HepG2 (cell line): ENCODE results near the gene ANKRD10. TPM values are rescaled to one million over a fixed set of nuclear protein-coding genes. Genes with fewer than 3 reads are reported as not detected.

Experiments used
- ATAC-seq: fragments of 200-7000 bp; cut with Tn5 transposase; 3 replicates; pipeline ENCODE4 v1.9.1; 2020; ENCODE audit warnings: mild to moderate bottlenecking, moderate library complexity
- BruUV-seq: library from RNA; stranded (reverse); fragments of 400-500 nt; replicated peaks from 2 replicates; lab custom pipeline; 2021; lab: Mats Ljungman, UMichigan
- CTCF ChIA-PET: fragments of 300-600 bp; formaldehyde crosslinking; extraction: SDS; loops from one replicate; lab custom pipeline; 2021; ENCODE audit warnings: low total read pairs, inconsistent platforms, low intra/inter-chr PET ratio; lab: Yijun Ruan, JAX
- POLR2A ChIA-PET: fragments of 350-600 bp; sonication (Branson Sonifier 250); formaldehyde crosslinking; loops from one replicate; lab custom pipeline; 2020; ENCODE audit warnings: antibody characterized with exemption, inconsistent platforms; lab: Yijun Ruan, JAX
- DNase-seq: peaks from one replicate; pipeline ENCODE4 v3.0.0-alpha.2; 2015; ENCODE audit warnings: low spot score
- FAIRE-seq: peaks from 3 replicates; lab custom pipeline; 2011; peaks lifted over from hg19 to GRCh38; lab: Jason Lieb, UNC
- H2AFZ ChIP-seq: one replicate; pipeline ENCODE4 v1.6.1; 2011; ENCODE audit warnings: low read length, inconsistent platforms
- H3K27ac ChIP-seq: fragments of 300-600 bp; 3 replicates; pipeline ENCODE4 v1.8.0; 2011; ENCODE audit warnings: mixed run types, mild to moderate bottlenecking, mixed read lengths, low read length, inconsistent platforms; ENCODE audit not compliant: insufficient read depth; ENCODE audit errors: extremely low read length
- H3K27me3 ChIP-seq, 2 experiments: fragments of 200-600 bp in 1 of 2; 2 replicates in 1 of 2; 3 replicates in 1 of 2; pipeline versions ENCODE4 v1.6.0 to v1.8.0; 2011; ENCODE audit warnings: low read length in 2 of 2, mild to moderate bottlenecking in 2 of 2, moderate library complexity in 2 of 2, inconsistent platforms in 1 of 2; ENCODE audit not compliant: insufficient read depth in 2 of 2, control insufficient read depth in 1 of 2
- H3K36me3 ChIP-seq, 2 experiments: fragments of 200-600 bp in 1 of 2; replicated peaks in 1 of 2; 2 replicates in 1 of 2; 3 replicates in 1 of 2; pipeline versions ENCODE4 v1.5.1 to v1.8.0; 2011; ENCODE audit warnings: low read length in 2 of 2, inconsistent platforms in 1 of 2; ENCODE audit not compliant: insufficient read depth in 2 of 2, control insufficient read depth in 1 of 2
- H3K4me1 ChIP-seq: 2 replicates; pipeline ENCODE4 v1.5.1; 2012; ENCODE audit warnings: low read length, inconsistent platforms; ENCODE audit not compliant: insufficient read depth
- H3K4me2 ChIP-seq: 2 replicates; pipeline ENCODE4 v1.6.0; 2011; ENCODE audit warnings: low read depth, low read length, inconsistent platforms
- H3K4me3 ChIP-seq, 3 experiments: fragments of 200-600 bp in 1 of 3; sonication (generic), shearing (Covaris generic) in 1 of 3; replicated peaks in 1 of 3; 2 replicates each; pipeline ENCODE4 v1.5.1; 2011 to 2016; ENCODE audit warnings: low read length in 3 of 3, inconsistent platforms in 2 of 3, low read depth in 2 of 3, mild to moderate bottlenecking in 2 of 3, control low read depth in 1 of 3, mixed read lengths in 1 of 3; ENCODE audit not compliant: insufficient read depth in 1 of 3
- H3K79me2 ChIP-seq: one replicate; pipeline ENCODE4 v1.6.1; 2011; ENCODE audit warnings: low read length, inconsistent platforms; ENCODE audit not compliant: insufficient read depth
- H3K9ac ChIP-seq: 2 replicates; pipeline ENCODE4 v1.6.0; 2011; ENCODE audit warnings: mild to moderate bottlenecking, low read depth, low read length, inconsistent platforms; ENCODE audit not compliant: insufficient read depth
- H3K9me3 ChIP-seq: 2 replicates; pipeline ENCODE4 v1.5.1; 2012; ENCODE audit warnings: mild to moderate bottlenecking, low read length
- H4K20me1 ChIP-seq: 2 replicates; pipeline ENCODE4 v1.6.0; 2011; ENCODE audit warnings: inconsistent platforms, mild to moderate bottlenecking, low read length, moderate library complexity; ENCODE audit not compliant: insufficient read depth
- DPF2 ChIP-seq: sonication (generic); formaldehyde crosslinking; IDR thresholded peaks from 2 replicates; pipeline ENCODE4 v1.4.0; 2020; ENCODE audit warnings: mild to moderate bottlenecking, low read depth, missing genetic modification reagents, borderline replicate concordance
- FUBP1 ChIP-seq: sonication (generic); formaldehyde crosslinking; IDR thresholded peaks from 2 replicates; pipeline ENCODE4 v1.5.1; 2020; ENCODE audit warnings: missing genetic modification reagents, mild to moderate bottlenecking, borderline replicate concordance
- GABPB1 ChIP-seq: IDR thresholded peaks from 2 replicates; pipeline ENCODE4 v1.6.1; 2016; ENCODE audit warnings: mild to moderate bottlenecking, missing genetic modification reagents, moderate library complexity, missing compliant biosample characterization
- KAT7 ChIP-seq: IDR thresholded peaks from 2 replicates; pipeline ENCODE4 v1.6.1; 2018; ENCODE audit warnings: borderline replicate concordance, missing compliant biosample characterization
- NAIF1 ChIP-seq: sonication (generic); formaldehyde crosslinking; IDR thresholded peaks from 2 replicates; pipeline ENCODE4 v1.5.0; 2020; ENCODE audit warnings: mild to moderate bottlenecking, missing genetic modification reagents, borderline replicate concordance
- RBFOX2 ChIP-seq: fragments of 200-400 bp; formaldehyde crosslinking; IDR thresholded peaks from 2 replicates; pipeline ENCODE4 v1.6.1; 2017; ENCODE audit warnings: low read depth, mild to moderate bottlenecking, low read length
- SRSF4 ChIP-seq: fragments of 200-400 bp; formaldehyde crosslinking; IDR thresholded peaks from one replicate; pipeline ENCODE4 v1.6.1; 2018; ENCODE audit warnings: mild to moderate bottlenecking, low read depth, low read length, moderate library complexity; ENCODE audit not compliant: poor library complexity, severe bottlenecking
- SRY ChIP-seq: sonication (generic); formaldehyde crosslinking; IDR thresholded peaks from 2 replicates; pipeline ENCODE4 v1.8.0; 2022; ENCODE audit warnings: mild to moderate bottlenecking, missing genetic modification reagents
- YEATS2 ChIP-seq: sonication (generic); formaldehyde crosslinking; IDR thresholded peaks from 2 replicates; pipeline ENCODE4 v1.4.0; 2020; ENCODE audit warnings: missing genetic modification reagents, borderline replicate concordance
- ZNF660 ChIP-seq: sonication (generic); formaldehyde crosslinking; IDR thresholded peaks from 2 replicates; pipeline ENCODE4 v1.5.1; 2020; ENCODE audit warnings: mild to moderate bottlenecking, low read depth, missing genetic modification reagents, borderline replicate concordance
- ZNF788 ChIP-seq: sonication (generic); formaldehyde crosslinking; IDR thresholded peaks from 2 replicates; pipeline ENCODE4 v1.5.0; 2020; ENCODE audit warnings: mild to moderate bottlenecking, missing genetic modification reagents, borderline replicate concordance
- ZSCAN31 ChIP-seq: sonication (generic); formaldehyde crosslinking; IDR thresholded peaks from 2 replicates; pipeline ENCODE4 v1.5.0; 2020; ENCODE audit warnings: low read depth, mild to moderate bottlenecking, missing genetic modification reagents
- WGBS: methylation state at CpG from one replicate; pipeline ENCODE4 v1.1.6; 2017; ENCODE audit warnings: low lambda C conversion rate; 5-methylcytosine and 5-hydroxymethylcytosine counted together
- in situ Hi-C: cut with HindIII; loops from 2 replicates; pipeline ENCODE4 v1.10.0; 2017; ENCODE audit warnings: low pct_unique_long_range_greater_than_20kb; ENCODE audit not compliant: extremely low pct_ligation_motif_present
- intact Hi-C: fragments of 100-400 bp; cut with micrococcal nuclease; formaldehyde crosslinking; loops from one replicate; pipeline ENCODE4 v1.10.0; 2022; ENCODE audit not compliant: unreplicated experiment
- polyA plus RNA-seq, 8 experiments: library from polyadenylated mRNA; depleted of rRNA in 3 of 8; stranded (reverse) in 7 of 8; unstranded in 1 of 8; fragments of >200 nt; fragmentation: Illumina TruSeq in 4 of 8; extraction: Trizol in 4 of 8; gene quantifications; 2 replicates each; pipeline versions ENCODE4 v1.2.1 to v1.2.3, GENCODE V29; 2011 to 2016; ENCODE audit warnings: low read depth in 4 of 8, missing spikeins in 1 of 8, mixed read lengths in 1 of 8; ENCODE audit not compliant: insufficient read depth in 1 of 8
- total RNA-seq, 5 experiments: library from RNA; depleted of rRNA; stranded (reverse); fragments of >200 nt; fragmentation: Illumina TruSeq; extraction: Trizol; gene quantifications; 2 replicates each; pipeline ENCODE4 v1.2.3, GENCODE V29; 2016; ENCODE audit warnings: low read depth in 1 of 5

Gene ANKRD10
- total and polyA plus RNA-seq, 2 of the 13 experiments (the other 11 are each of a cell fraction or from before 2014, with no cell fraction given): 108 to 115 TPM

DNA sequence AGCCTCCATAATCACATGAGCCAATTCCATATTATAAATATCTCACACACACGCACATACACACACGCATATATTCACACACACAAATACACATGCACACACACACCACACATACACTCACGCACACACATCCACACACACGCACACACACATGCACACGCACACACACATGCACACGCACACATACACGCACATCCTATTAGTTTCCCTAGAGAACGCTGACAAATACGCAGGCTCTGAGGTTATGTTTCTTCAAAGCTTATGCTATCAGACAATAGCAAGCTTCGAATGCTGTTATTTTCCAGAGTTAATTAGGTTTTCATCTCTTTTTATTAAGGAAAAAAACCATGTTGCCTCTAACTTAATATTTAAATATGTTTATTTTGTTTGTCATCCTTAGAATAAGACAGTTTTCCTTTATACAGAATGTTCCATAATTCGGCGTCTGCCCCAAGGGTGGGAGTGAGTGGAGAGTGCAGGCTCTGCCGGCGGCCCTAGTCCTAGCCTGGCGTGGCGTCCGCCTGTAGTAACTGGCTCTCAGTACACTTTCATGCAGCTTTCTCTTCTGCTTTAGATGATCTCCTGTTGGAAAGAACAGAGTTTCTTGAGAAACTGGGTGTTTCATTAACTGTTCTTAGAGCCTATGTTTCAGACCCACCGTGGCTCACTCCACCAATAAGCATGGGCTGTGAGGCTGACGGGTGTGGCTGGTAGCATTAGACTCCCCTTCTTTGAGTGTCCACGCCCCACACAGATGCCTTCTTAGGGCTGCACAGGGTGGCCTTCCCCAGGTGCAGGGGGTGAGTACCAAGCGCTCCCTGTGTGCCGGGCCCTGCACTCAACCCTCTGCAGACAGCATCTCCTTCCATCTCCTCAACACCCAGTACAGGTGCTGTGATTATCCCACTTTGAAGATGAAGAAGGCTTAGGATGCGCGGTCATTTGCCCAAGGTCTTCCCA, 30.4 kb upstream of the ANKRD10 start:
- DNase-seq (no peak), ATAC-seq (no peak), FAIRE-seq (no peak)
- H3K4me3 ChIP-seq: no peak overlapping the region
- POLR2A ChIA-PET: no interaction called here
- no peak overlapping the region for H3K9ac ChIP-seq
- H3K36me3 ChIP-seq: no peaks in the 10 kb centered on the region
- 78% methylated on average over 24 of the region's 24 CpGs for WGBS
- H3K27ac ChIP-seq: no peak overlapping the region
- intact Hi-C loops (loop anchor here (1.0 to 10.0 kb wide), 2 partner anchors 105 to 270 kb away; no protein-coding TSS in a partner anchor), in situ Hi-C loops (loop anchor here (10.0 to 25.0 kb wide), 2 partner anchors 90 to 267 kb away; no protein-coding TSS in a partner anchor)
- no peak overlapping the region for H2AFZ ChIP-seq
- no peaks in the 10 kb centered on the region for H4K20me1 ChIP-seq
- H3K9me3 ChIP-seq: no peaks in the 10 kb centered on the region
- H3K27me3 ChIP-seq: peaks cover 4 to 15% of the 10 kb centered on the region in 2 experiments; a peak in 2 of 5 replicates
- CTCF ChIA-PET: interaction anchor here (0.8 to 2.9 kb wide), 2 partner anchors 105 to 278 kb away, joined by 3 to 25 read pairs; no protein-coding TSS in a partner anchor
- BruUV-seq: no TSS peak
- no peak overlapping the region for H3K4me2 ChIP-seq
- no peaks in the 10 kb centered on the region for H3K79me2 ChIP-seq
- no peak for TF ChIP-seq FUBP1 (CRISPR knock-in tag)
- TF ChIP-seq ZNF788 (CRISPR knock-in tag): no peak
- no peak for TF ChIP-seq ZNF660 (CRISPR knock-in tag)
- TF ChIP-seq DPF2 (CRISPR knock-in tag): no peak
- no peak for TF ChIP-seq GABPB1 (CRISPR knock-in tag)
- no peak for TF ChIP-seq SRY
- no peak for TF ChIP-seq ZSCAN31
- TF ChIP-seq KAT7 (CRISPR knock-in tag): no peak
- TF ChIP-seq NAIF1 (CRISPR knock-in tag): no peak
- no peak for TF ChIP-seq RBFOX2
- no peak for TF ChIP-seq YEATS2 (CRISPR knock-in tag)
- TF ChIP-seq SRSF4: no peak
- no peaks in the 10 kb centered on the region for H3K4me1 ChIP-seq
